Measurements from ENCODE around the gene CCT3.

The CCT3 gene

GRCh38 chr1:156281281-156281680, 56.8 kb downstream of the CCT3 start:
- ATAC-seq (ENCODE audit: insufficient read depth, low read depth) (no peak), DNase-seq (peak; percentile 19)
- Histone ChIP-seq H3K9ac (ENCODE audit: low read depth, low read length) (peak overlapping the region; percentile 85), H3K36me3 (ENCODE audit: insufficient read depth, low read length) (peaks cover 53% of the 10 kb centered on the region), H3K79me2 (ENCODE audit: insufficient read depth, low read length) (peaks cover 70% of the 10 kb centered on the region), H4K20me1 (ENCODE audit: insufficient read depth, low read length) (peaks cover 43% of the 10 kb centered on the region), H3K4me3 (ENCODE audit: low read depth in 1 of 2, low read length in 2 of 2) (peak overlapping the region; percentile 80 to 91; a peak in 3 of 4 replicates), H3K4me2 (ENCODE audit: insufficient read depth, low read length) (peak overlapping the region; percentile 92), H2AFZ (ENCODE audit: low read depth, low read length) (no peak overlapping the region), H3K27ac (ENCODE audit: low read length) (peak overlapping the region; percentile 86), H3K27me3 (ENCODE audit: insufficient read depth, low read length, poor library complexity) (no peaks in the 10 kb centered on the region), H3K9me3 (ENCODE audit: insufficient read depth, low read length, severe bottlenecking) (no peaks in the 10 kb centered on the region), H3K4me1 (ENCODE audit: insufficient read depth, low read length) (peaks cover 37% of the 10 kb centered on the region)
- TF ChIP-seq CTCF (IDR thresholded peaks at IDR 0.05; ENCODE audit: borderline replicate concordance, extremely low read depth, low read length, poor library complexity, severe bottlenecking) (no peak), EZH2 (IDR thresholded peaks at IDR 0.05; ENCODE audit: borderline replicate concordance, low read depth, low read length, severe bottlenecking) (no peak)

GRCh38 chr1:156279837-156280236, 58.3 kb downstream of the CCT3 start:
- no peak overlapping the region for H2AFZ ChIP-seq (ENCODE audit: low read depth, low read length)
- no peak for ATAC-seq (ENCODE audit: insufficient read depth, low read depth)
- peak overlapping the region; percentile 41; the same call in 1 of the 2 replicates for H3K4me2 ChIP-seq (ENCODE audit: insufficient read depth, low read length)
- H4K20me1 ChIP-seq (ENCODE audit: insufficient read depth, low read length), result peaks cover 43% of the 10 kb centered on the region
- DNase-seq, result no peak
- H3K9me3 ChIP-seq (ENCODE audit: insufficient read depth, low read length, severe bottlenecking), result no peaks in the 10 kb centered on the region
- H3K27me3 ChIP-seq (ENCODE audit: insufficient read depth, low read length, poor library complexity), result no peaks in the 10 kb centered on the region
- peaks cover 37% of the 10 kb centered on the region for H3K4me1 ChIP-seq (ENCODE audit: insufficient read depth, low read length)
- H3K4me3 ChIP-seq (ENCODE audit: low read depth in 1 of 2, low read length in 2 of 2), result no peak overlapping the region
- no peak for TF ChIP-seq CTCF (IDR thresholded peaks at IDR 0.05; ENCODE audit: borderline replicate concordance, extremely low read depth, low read length, poor library complexity, severe bottlenecking)
- TF ChIP-seq EZH2 (IDR thresholded peaks at IDR 0.05; ENCODE audit: borderline replicate concordance, low read depth, low read length, severe bottlenecking), result no peak
- no peak overlapping the region for H3K27ac ChIP-seq (ENCODE audit: low read length)
- H3K79me2 ChIP-seq (ENCODE audit: insufficient read depth, low read length), result peaks cover 69% of the 10 kb centered on the region
- H3K36me3 ChIP-seq (ENCODE audit: insufficient read depth, low read length), result peaks cover 56% of the 10 kb centered on the region
- no peak overlapping the region for H3K9ac ChIP-seq (ENCODE audit: low read depth, low read length)

GRCh38 chr1:156276966-156277381, 61.1 kb downstream of the CCT3 start:
- peaks cover 83% of the 10 kb centered on the region for H3K36me3 ChIP-seq (ENCODE audit: insufficient read depth, low read length)
- peaks cover 46% of the 10 kb centered on the region for H3K79me2 ChIP-seq (ENCODE audit: insufficient read depth, low read length)
- no peak overlapping the region for H3K9ac ChIP-seq (ENCODE audit: low read depth, low read length)
- peaks cover 48% of the 10 kb centered on the region for H4K20me1 ChIP-seq (ENCODE audit: insufficient read depth, low read length)
- peaks cover 21% of the 10 kb centered on the region for H3K4me1 ChIP-seq (ENCODE audit: insufficient read depth, low read length)
- no peak overlapping the region for H3K4me2 ChIP-seq (ENCODE audit: insufficient read depth, low read length)
- DNase-seq (no peak), ATAC-seq (ENCODE audit: insufficient read depth, low read depth) (no peak)
- H3K27me3 ChIP-seq (ENCODE audit: insufficient read depth, low read length, poor library complexity), result no peaks in the 10 kb centered on the region
- no peak overlapping the region for H3K27ac ChIP-seq (ENCODE audit: low read length)
- H3K9me3 ChIP-seq (ENCODE audit: insufficient read depth, low read length, severe bottlenecking), result no peaks in the 10 kb centered on the region
- H3K4me3 ChIP-seq (ENCODE audit: low read depth in 1 of 2, low read length in 2 of 2), result no peak overlapping the region
- TF ChIP-seq CTCF (IDR thresholded peaks at IDR 0.05; ENCODE audit: borderline replicate concordance, extremely low read depth, low read length, poor library complexity, severe bottlenecking) (no peak), EZH2 (IDR thresholded peaks at IDR 0.05; ENCODE audit: borderline replicate concordance, low read depth, low read length, severe bottlenecking) (no peak)
- no peak overlapping the region for H2AFZ ChIP-seq (ENCODE audit: low read depth, low read length)

GRCh38 chr1:156276532-156276931, 61.6 kb downstream of the CCT3 start:
- peaks cover 44% of the 10 kb centered on the region for H4K20me1 ChIP-seq (ENCODE audit: insufficient read depth, low read length)
- peaks cover 41% of the 10 kb centered on the region for H3K79me2 ChIP-seq (ENCODE audit: insufficient read depth, low read length)
- H3K27ac ChIP-seq (ENCODE audit: low read length), result no peak overlapping the region
- H3K27me3 ChIP-seq (ENCODE audit: insufficient read depth, low read length, poor library complexity), result no peaks in the 10 kb centered on the region
- H3K4me3 ChIP-seq (ENCODE audit: low read depth in 1 of 2, low read length in 2 of 2), result no peak overlapping the region
- peaks cover 16% of the 10 kb centered on the region for H3K4me1 ChIP-seq (ENCODE audit: insufficient read depth, low read length)
- H3K9ac ChIP-seq (ENCODE audit: low read depth, low read length), result no peak overlapping the region
- H2AFZ ChIP-seq (ENCODE audit: low read depth, low read length), result no peak overlapping the region
- no peaks in the 10 kb centered on the region for H3K9me3 ChIP-seq (ENCODE audit: insufficient read depth, low read length, severe bottlenecking)
- TF ChIP-seq EZH2 (IDR thresholded peaks at IDR 0.05; ENCODE audit: borderline replicate concordance, low read depth, low read length, severe bottlenecking), result no peak
- no peak for TF ChIP-seq CTCF (IDR thresholded peaks at IDR 0.05; ENCODE audit: borderline replicate concordance, extremely low read depth, low read length, poor library complexity, severe bottlenecking)
- no peak overlapping the region for H3K4me2 ChIP-seq (ENCODE audit: insufficient read depth, low read length)
- ATAC-seq (ENCODE audit: insufficient read depth, low read depth) (no peak), DNase-seq (no peak)
- H3K36me3 ChIP-seq (ENCODE audit: insufficient read depth, low read length), result peaks cover 88% of the 10 kb centered on the region

Data from DND-41 (cell line).